GM18909 (cell line): ENCODE data around the gene OR51E1.

Experiments used
- ATAC-seq: cut with Tn5 transposase; IDR thresholded peaks from one replicate; pipeline ENCODE4 v1.9.1; 2021; ENCODE audit warnings: mild to moderate bottlenecking; ENCODE audit not compliant: unreplicated experiment, poor library complexity

OR51E1 gene

DNA sequence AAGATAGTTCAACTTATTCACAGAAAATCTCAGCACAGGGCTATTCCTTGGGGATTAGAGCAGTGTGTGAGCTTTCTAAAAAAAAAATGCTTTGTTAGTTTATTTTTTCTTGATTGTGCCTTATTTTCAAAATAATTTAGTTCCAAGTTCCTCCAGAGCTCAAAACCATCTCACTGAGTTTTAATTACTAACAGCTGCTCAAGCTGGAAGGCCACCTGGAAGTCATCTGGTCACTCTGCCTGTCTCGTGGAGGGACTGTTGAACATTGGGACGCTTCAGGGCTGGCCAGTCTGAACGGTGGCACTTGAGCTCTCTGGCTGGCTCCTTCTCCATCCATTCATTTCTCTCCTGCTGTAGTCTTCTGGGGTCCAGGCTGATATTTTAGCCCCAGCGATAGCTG is 4.0 kb downstream of the OR51E1 start:
- no peak for ATAC-seq

- no peak for ATAC-seq
Observed at GRCh38 chr11:4654635-4655369, 11.0 kb downstream of the OR51E1 start.

DNA sequence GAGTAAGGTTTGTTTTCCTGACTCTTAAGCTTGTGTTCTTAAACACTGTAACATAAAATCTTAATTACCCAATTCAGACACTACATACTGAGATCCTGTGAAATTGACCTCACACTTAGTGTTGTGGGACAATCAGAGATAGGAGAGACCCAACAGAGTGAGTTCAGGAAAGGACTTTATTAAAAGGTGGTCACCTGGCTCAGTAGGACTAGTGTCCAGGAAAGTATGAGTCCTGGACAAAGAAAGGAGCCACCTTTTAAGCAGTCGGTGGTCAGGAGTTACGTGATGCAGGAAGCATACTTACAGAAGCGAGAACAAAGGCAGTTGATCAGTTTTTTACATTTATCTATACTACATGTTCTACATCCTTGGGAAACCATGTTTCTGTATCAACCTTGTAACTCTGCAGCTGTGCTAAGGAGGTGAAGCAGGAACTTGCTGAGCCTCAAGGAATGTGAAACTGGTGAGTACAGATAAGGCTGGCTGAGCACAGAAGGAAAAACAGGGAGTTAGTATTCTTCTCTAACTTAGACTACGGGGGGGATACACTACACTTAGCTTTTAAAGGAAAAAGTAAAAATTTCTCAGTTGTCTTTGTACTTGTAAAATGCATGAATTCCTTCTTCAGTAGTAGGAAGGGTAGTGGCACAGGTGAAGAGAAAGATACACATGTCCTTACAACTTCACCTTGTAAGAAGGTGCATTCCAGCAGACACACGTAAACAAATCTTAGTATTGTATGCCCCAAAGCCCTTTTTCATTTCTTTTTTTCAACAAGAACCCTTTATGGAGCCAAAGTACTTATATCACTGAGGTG is 15.1 kb downstream of the OR51E1 start:
- no peak for ATAC-seq

GRCh38 chr11:4662876-4663275 is 19.1 kb downstream of the OR51E1 start:
- ATAC-seq, result no peak

DNA sequence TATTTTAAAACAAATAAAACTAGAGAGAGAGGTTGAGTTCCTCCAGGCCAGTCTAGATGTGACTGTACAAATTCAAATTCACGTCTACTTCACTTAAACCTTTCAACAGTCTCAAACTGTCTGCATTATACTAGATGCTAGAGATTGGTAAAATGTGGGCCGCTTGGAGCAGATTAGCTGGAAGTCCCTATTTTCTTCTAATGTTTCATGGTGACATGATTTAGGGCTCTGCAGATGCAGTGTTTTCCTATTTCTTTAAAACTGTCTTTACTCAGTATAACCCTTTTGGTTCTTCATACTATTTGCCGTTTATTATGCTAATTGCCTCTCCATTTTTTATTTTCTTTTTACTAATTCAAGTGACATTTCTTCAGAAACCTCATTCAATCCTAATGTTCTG is 20.4 kb downstream of the OR51E1 start:
- no peak for ATAC-seq

- ATAC-seq, result no peak
Observed at GRCh38 chr11:4664786-4665185, 21.0 kb downstream of the OR51E1 start.

DNA sequence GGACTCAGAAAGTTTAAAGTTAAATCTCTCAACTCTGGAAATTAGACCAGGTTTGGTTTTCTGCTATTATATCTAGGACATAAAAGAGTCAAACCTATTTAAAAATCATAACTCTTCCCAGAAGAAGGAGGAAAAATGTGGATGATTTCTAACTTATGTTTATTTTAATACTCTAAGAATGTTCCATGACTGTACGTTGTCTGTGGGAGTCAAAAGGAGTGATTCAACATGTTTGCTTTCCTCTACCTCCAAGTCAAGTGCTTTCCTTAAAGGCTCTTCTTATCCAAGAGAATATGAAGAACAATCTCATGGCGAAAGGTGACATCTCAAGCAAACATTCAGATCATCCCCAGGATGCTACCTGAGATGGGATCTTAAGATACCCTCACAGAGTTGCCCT is 21.6 kb downstream of the OR51E1 start:
- ATAC-seq, result no peak

DNA sequence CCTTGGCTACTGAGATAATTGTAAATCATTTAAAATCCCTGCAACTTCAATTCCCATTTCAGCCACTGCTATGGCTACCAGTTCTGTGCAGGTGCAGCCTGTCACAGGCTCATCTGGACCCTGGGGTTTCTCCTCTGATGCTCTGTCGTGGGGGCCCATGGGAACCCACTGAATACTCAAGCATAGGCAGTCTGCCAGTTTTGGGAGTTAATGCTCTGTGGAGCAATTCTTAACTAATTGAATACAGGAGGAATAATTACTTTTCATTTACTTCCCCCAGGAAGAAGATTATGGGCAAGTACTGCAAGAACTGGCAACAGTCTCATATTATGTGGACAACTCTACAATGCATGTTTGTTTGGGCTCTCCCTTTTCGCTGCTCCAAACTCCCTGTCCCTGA is 28.0 kb downstream of the OR51E1 start:
- ATAC-seq, result no peak

DNA sequence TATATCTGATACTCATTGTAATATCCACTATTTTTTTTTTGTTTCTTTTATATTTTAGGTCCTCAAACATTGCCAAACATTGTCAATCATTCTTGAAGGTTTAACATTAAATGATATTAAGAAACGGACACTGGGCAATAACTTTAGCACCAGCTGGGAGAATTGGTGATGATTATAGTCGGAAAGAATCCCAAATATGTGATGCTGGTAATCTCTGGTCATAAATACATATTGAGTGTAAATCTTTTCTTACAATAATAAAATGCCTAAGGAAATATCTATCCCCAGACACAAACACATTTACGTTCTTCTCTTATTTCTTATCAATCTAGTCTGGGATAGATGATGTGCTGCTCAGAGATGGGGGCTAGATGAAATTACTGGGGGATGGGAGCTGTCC is 28.7 kb downstream of the OR51E1 start:
- ATAC-seq, result no peak

DNA sequence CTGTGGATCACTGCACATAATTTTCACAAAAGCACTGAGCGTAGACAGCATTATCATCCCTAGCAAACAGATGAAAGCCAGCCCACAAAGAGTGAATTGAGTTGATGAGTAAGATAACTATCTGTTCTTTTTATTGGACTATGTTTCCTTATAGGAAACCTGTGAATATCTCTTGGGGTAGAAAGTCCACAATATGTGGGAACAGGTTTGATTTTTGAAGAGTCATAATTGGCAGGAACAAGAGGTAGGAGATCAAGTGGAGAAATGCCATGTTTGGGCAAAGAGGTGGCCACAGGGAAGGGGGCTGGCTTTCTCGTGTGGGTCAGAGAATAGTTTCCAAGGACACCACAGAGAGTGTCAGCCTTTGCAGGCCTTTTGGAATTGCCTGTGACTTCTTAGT is 30.0 kb downstream of the OR51E1 start:
- no peak for ATAC-seq

GRCh38 chr11:4677948-4678347 is 34.2 kb downstream of the OR51E1 start:
- no peak for ATAC-seq

DNA sequence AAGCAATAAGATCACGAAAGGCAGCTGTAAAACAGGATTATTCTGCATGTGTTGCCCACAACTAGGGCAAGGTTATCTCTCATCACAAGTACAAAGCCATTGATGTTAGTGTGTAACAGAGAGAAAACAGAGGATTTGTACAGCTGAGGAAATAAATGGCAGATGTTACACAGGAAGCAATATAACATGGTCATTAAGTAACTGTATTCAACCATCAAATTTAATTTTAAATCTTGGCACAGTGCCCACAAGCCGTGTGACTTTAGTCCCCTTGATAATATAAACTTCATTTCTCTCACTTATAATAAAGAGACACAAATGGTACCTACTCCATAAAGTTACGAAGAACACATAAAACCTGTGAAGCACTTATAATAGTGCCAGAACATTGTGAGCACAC is 36.6 kb downstream of the OR51E1 start:
- no peak for ATAC-seq

GRCh38 chr11:4682623-4683419 is 39.0 kb downstream of the OR51E1 start:
- no peak for ATAC-seq

DNA sequence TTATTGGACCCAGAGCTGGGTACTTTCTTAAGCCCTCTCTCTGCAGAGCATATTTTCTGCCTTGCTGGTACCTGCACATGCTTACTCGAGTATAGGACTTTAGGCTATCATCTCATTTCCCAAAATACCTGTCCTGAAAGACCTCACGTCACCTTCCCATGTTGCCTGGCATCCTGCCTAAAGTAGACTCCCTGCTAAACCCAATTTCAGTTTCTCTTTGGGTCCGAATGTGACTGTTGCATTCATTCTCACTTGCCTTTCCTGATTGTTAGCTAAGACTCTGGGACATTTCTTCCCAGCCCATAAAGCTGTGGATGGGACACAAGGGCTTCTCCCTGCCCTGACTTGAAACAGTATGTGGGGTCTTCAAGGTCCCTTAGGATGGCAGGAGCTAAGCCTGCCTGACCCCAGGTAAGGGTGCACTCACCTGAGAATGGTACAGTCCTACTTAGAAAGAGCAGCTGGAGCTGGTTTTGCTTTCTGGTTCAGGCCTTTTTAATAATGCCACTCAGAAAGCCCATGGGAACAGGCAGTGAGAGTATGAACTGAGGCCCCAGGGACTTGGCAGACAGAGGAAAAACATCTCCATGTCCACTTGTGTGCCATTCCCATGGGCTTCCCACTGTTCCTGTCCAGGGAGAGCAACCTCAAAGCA is 41.0 kb downstream of the OR51E1 start:
- no peak for ATAC-seq

DNA sequence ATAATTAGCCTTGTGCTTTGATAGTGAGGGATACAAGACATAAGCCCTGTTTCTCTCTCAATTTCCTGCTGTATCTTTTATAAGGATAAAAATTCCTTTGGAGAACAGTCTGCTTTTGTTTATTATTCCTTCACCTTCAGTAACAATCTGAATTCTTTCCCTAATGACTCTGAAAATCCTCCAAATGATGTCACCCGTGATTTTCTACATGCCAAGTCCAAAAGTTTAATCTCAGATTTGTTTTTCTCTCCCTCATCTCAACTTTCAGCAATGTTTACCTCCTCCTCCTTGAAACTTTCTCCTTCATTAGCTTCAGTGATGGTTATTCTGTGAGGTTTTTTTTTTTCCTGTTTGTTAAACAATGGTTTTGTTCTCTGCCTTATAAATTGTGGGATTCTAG is 51.7 kb downstream of the OR51E1 start:
- no peak for ATAC-seq

DNA sequence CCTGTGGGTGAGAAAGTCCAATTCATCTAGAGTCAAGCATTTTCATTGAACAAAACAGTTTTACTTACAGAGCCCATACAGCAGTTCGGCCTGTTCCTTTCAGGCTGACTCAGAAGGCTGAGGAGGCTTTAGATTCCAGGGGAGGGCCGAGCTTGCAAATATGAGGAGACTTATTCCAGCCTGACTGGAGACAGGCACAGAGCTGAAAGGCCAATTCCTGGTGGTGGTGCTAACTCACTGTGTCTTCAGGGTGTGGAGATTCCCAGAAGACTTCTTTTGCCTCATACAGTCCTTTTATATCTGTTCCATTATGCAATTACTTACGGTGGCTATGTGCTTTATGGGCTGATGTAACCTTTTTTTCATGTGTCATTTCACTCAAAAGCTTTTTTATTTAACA is 53.8 kb downstream of the OR51E1 start, which contains the start of gene OR51E2:
TSS of gene OR51E2 (minus strand) at position 269 of the 400 bp plus-strand sequence. CDS start 15,142 bp downstream, outside the sequence.
- ATAC-seq, result no peak

GRCh38 chr11:4699697-4700435 is 56.1 kb downstream of the OR51E1 start:
- ATAC-seq, result peak; percentile 96

DNA sequence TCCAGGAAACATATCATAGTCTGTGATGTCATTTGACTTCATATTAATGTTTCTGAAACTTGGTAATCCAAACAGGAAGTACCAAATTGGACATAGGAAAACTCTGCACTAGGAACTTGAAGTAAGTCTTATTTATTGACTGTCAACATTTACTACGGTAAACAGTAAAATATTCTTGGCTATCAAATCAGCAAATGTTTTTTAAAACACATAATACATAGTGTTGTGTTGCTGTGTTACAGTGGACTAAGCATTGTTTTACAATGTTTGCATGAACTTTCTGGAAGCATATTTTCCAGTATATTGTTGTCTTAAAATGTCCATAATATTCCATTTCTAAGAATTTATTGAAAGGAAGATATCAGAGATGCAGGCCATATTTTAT is 56.6 kb downstream of the OR51E1 start:
- no peak for ATAC-seq

DNA sequence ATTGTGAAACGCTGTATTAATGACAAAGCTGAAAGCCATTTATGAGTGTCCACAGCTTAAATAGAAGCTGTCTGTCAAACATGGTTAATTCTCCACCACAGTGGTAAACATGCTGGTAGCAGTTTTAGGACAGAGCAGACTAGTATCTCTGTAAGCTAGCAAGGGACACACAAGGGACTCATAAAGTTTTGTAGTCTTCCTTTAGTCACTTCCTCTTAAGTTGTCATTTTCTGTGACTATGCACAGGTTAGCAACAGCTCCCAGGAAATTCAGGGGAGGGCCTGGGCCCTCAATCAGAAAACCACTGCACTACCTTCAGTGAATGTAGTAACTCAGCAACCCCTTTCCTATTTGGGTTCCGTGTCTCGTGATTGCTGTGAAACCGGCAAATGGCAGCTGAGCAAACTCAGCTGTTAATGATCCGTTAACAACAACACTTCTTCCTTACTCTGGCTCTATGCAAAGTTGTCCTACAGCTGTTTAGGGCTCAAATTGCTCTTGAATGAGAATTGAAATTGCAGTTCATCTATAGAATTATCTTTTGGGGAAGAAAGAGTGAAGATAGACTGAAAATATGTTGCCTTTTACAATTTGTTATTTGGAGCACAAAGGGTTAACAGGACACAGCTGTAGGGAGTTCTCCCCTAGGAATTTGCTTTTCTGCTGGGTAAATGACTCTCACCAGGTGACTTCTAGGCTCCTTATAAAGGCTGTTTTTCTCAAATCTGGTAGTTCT is 60.4 kb downstream of the OR51E1 start, which contains the start of gene MMP26:
TSS of gene MMP26 (plus strand) at position 731 of the 736 bp plus-strand sequence.
- peak; percentile 43 for ATAC-seq
